ENCODE measurements around the gene RRP15. TPM values are rescaled to one million over a fixed set of nuclear protein-coding genes. Genes with fewer than 3 reads are reported as not detected.

The RRP15 gene
- total and polyA plus RNA-seq, 7 donors: 1.8 to 8.9 (median 6.1) TPM

- intact Hi-C loops (cut with DNase I): no loop called here
- Histone ChIP-seq H3K36me3 (peaks cover 0 to 45% (median 0%) of the 10 kb centered on the region in 4 donors), H3K27me3 (no peaks in the 10 kb centered on the region), H3K4me3 (no peak overlapping the region), H3K4me1 (no peaks in the 10 kb centered on the region), H3K27ac (no peak overlapping the region), H3K9me3 (no peaks in the 10 kb centered on the region)
- DNase-seq: no peak
- TF ChIP-seq POLR2AphosphoS5 (IDR thresholded peaks at IDR 0.05): no peak
- TF ChIP-seq CTCF (IDR thresholded peaks at IDR 0.05): no peak
- TF ChIP-seq EP300 (IDR thresholded peaks at IDR 0.05): no peak
- TF ChIP-seq POLR2A (IDR thresholded peaks at IDR 0.05): no peak
These were observed 18.2 kb downstream of the RRP15 start for GRCh38 chr1:218303176-218303879.

GRCh38 chr1:218304281-218305039 is 19.4 kb downstream of the RRP15 start:
- no peaks in the 10 kb centered on the region for H3K4me1 ChIP-seq
- TF ChIP-seq CTCF (IDR thresholded peaks at IDR 0.05) (no peak), POLR2AphosphoS5 (IDR thresholded peaks at IDR 0.05) (no peak), POLR2A (IDR thresholded peaks at IDR 0.05) (no peak), EP300 (IDR thresholded peaks at IDR 0.05) (no peak)
- H3K9me3 ChIP-seq: no peaks in the 10 kb centered on the region
- no peaks in the 10 kb centered on the region for H3K27me3 ChIP-seq
- H3K4me3 ChIP-seq: no peak overlapping the region
- 66 to 85% methylated on average over 8 of the region's 8 CpGs for WGBS, 2 donors
- intact Hi-C loops (cut with DNase I): no loop called here
- no peak for DNase-seq
- H3K27ac ChIP-seq: no peak overlapping the region
- peaks cover 0 to 53% (median 0%) of the 10 kb centered on the region in 4 donors for H3K36me3 ChIP-seq

GRCh38 chr1:218305472-218306064 is 20.5 kb downstream of the RRP15 start:
- Histone ChIP-seq H3K4me3 (no peak overlapping the region), H3K27ac (no peak overlapping the region), H3K27me3 (no peaks in the 10 kb centered on the region), H3K9me3 (no peaks in the 10 kb centered on the region), H3K36me3 (peaks cover 0 to 53% (median 0%) of the 10 kb centered on the region in 4 donors), H3K4me1 (no peaks in the 10 kb centered on the region)
- 85 to 93% methylated on average over 6 of the region's 6 CpGs for WGBS, 2 donors
- intact Hi-C loops (cut with DNase I): no loop called here
- no peak for DNase-seq
- TF ChIP-seq POLR2AphosphoS5 (IDR thresholded peaks at IDR 0.05) (no peak), CTCF (IDR thresholded peaks at IDR 0.05) (no peak), POLR2A (IDR thresholded peaks at IDR 0.05) (no peak), EP300 (IDR thresholded peaks at IDR 0.05) (no peak)

GRCh38 chr1:218312509-218312908 is 27.4 kb downstream of the RRP15 start:
- Histone ChIP-seq H3K9me3 (no peaks in the 10 kb centered on the region), H3K4me1 (no peaks in the 10 kb centered on the region), H3K4me3 (no peak overlapping the region), H3K27ac (no peak overlapping the region), H3K36me3 (peaks cover 0 to 12% (median 0%) of the 10 kb centered on the region in 4 donors), H3K27me3 (no peaks in the 10 kb centered on the region)
- TF ChIP-seq POLR2AphosphoS5 (IDR thresholded peaks at IDR 0.05) (no peak), EP300 (IDR thresholded peaks at IDR 0.05) (no peak), CTCF (IDR thresholded peaks at IDR 0.05) (no peak), POLR2A (IDR thresholded peaks at IDR 0.05) (no peak)
- WGBS, 2 donors: 93 to 95% methylated on average over 2 of the region's 2 CpGs
- no peak for DNase-seq
- intact Hi-C loops (cut with DNase I): no loop called here
